SK-N-MC (cell line): ENCODE measurements around the gene IL1R1.

Source experiments
- EZH2 ChIP-seq: fragments of 200-600 bp; sonication (generic); IDR thresholded peaks from one replicate; pipeline ENCODE4 v1.6.1; 2017; ENCODE audit warnings: antibody characterized with exemption
- POLR2AphosphoS5 ChIP-seq: IDR thresholded peaks from 2 replicates; pipeline ENCODE4 v1.6.1; 2012; ENCODE audit warnings: mild to moderate bottlenecking, low read depth, low read length, borderline replicate concordance

- no peak for TF ChIP-seq EZH2
- TF ChIP-seq POLR2AphosphoS5, result no peak
These were observed 46.4 kb upstream of the IL1R1 start for GRCh38 chr2:102096103-102096502.
